GM23248 (cell line): Measurements from ENCODE around the gene COL15A1.

Experiments used
- EZH2 ChIP-seq: fragments of 200-600 bp; sonication (generic); IDR thresholded peaks from 2 replicates; pipeline ENCODE4 v1.6.1; 2018; ENCODE audit warnings: antibody characterized with exemption, mild to moderate bottlenecking; ENCODE audit not compliant: insufficient read depth, poor library complexity, severe bottlenecking
- EZH2phosphoT487 ChIP-seq: fragments of 200-600 bp; sonication (generic); IDR thresholded peaks from 2 replicates; pipeline ENCODE4 v1.6.1; 2018; ENCODE audit warnings: antibody characterized with exemption, moderate library complexity, mild to moderate bottlenecking, low read depth; ENCODE audit not compliant: insufficient read depth

GRCh38 chr9:99049641-99050040, 105.9 kb downstream of the COL15A1 start:
- TF ChIP-seq EZH2 = no peak
- no peak for TF ChIP-seq EZH2phosphoT487
